Duodenal mucosa (tissue), 2 donors: ENCODE results near the gene RARA.
"Not testable (repeated sequence)": the region's sequence is repeated elsewhere in the genome, so short reads cannot be mapped to it uniquely, and the experiment has no call there.

Source experiments
- H3K27ac ChIP-seq: one replicate; pipeline ENCODE4 v1.7.0; 2013; ENCODE audit warnings: low read depth, low read length
- H3K27me3 ChIP-seq, 2 donors: one replicate each; pipeline ENCODE4 v1.7.0; 2013; ENCODE audit warnings: low read length in 2 of 2, control low read depth in 1 of 2; ENCODE audit not compliant: insufficient read depth in 2 of 2, control insufficient read depth in 1 of 2
- H3K36me3 ChIP-seq, 2 donors: one replicate each; pipeline ENCODE4 v1.7.0; 2013; ENCODE audit warnings: low read length in 2 of 2, control low read depth in 1 of 2; ENCODE audit not compliant: insufficient read depth in 2 of 2, control insufficient read depth in 1 of 2
- H3K4me1 ChIP-seq, 2 donors: one replicate each; pipeline ENCODE4 v1.7.0; 2013; ENCODE audit warnings: low read length in 2 of 2, control low read depth in 1 of 2; ENCODE audit not compliant: insufficient read depth in 2 of 2, control insufficient read depth in 1 of 2
- H3K4me3 ChIP-seq, 2 donors: one replicate each; pipeline ENCODE4 v1.7.0; 2013; ENCODE audit warnings: low read length in 2 of 2, low read depth in 1 of 2
- H3K9ac ChIP-seq, 2 donors: one replicate each; pipeline ENCODE4 v1.7.0; 2013; ENCODE audit warnings: low read length in 2 of 2, low read depth in 1 of 2
- H3K9me3 ChIP-seq, 2 donors: one replicate each; pipeline ENCODE4 v1.7.0; 2013; ENCODE audit warnings: low read length in 2 of 2, control low read depth in 1 of 2; ENCODE audit not compliant: control insufficient read depth in 1 of 2

Gene RARA

GRCh38 chr17:40297511-40297910, 11.5 kb upstream of the RARA start:
- Histone ChIP-seq H3K9me3 (no peaks in the 10 kb centered on the region), H3K36me3 (peaks cover 0 to 31% of the 10 kb centered on the region in 2 donors), H3K4me1 (no peaks in the 10 kb centered on the region), H3K27me3 (no peaks in the 10 kb centered on the region), H3K9ac (no peak overlapping the region), H3K27ac (no peak overlapping the region), H3K4me3 (no peak overlapping the region)

DNA sequence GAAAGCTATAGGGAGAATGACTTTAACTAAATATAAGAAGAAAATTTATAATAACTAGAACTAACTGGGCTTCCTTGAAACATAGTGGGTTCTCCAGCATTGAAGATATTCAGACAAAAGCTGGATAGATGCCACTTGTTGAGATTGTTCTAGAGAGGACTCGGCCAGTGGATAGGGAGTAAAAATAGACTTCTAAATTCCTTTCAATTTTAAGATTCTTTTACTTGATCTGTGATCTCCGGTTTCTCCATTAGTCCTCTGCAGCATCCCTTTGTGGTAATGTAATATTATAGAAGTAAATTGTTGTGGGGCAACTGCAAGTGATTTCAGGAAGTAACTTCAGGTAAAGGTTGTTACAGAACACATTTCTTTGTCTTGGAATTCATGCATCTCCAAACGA, 10.3 kb upstream of the RARA start:
- no peak overlapping the region for H3K4me3 ChIP-seq
- no peak overlapping the region for H3K27ac ChIP-seq
- peaks cover 7 to 8% of the 10 kb centered on the region in 2 donors for H3K4me1 ChIP-seq
- H3K27me3 ChIP-seq = no peaks in the 10 kb centered on the region
- H3K9ac ChIP-seq = no peak overlapping the region
- peaks cover 0 to 26% of the 10 kb centered on the region in 2 donors for H3K36me3 ChIP-seq
- no peaks in the 10 kb centered on the region for H3K9me3 ChIP-seq

GRCh38 chr17:40299159-40299757, 9.7 kb upstream of the RARA start:
- not testable (repeated sequence) for H3K9ac ChIP-seq, H3K4me3 ChIP-seq, H3K27me3 ChIP-seq, H3K27ac ChIP-seq, H3K9me3 ChIP-seq
- peaks cover 8 to 11% of the 10 kb centered on the region in 2 donors for H3K4me1 ChIP-seq
- H3K36me3 ChIP-seq = peaks cover 0 to 21% of the 10 kb centered on the region in 2 donors

GRCh38 chr17:40301315-40301714, 7.7 kb upstream of the RARA start:
- Histone ChIP-seq H3K9me3 (no peaks in the 10 kb centered on the region), H3K27ac (no peak overlapping the region), H3K36me3 (peaks cover 0 to 8% of the 10 kb centered on the region in 2 donors), H3K4me1 (peaks cover 10 to 13% of the 10 kb centered on the region in 2 donors), H3K9ac (no peak overlapping the region), H3K4me3 (no peak overlapping the region), H3K27me3 (no peaks in the 10 kb centered on the region)

DNA sequence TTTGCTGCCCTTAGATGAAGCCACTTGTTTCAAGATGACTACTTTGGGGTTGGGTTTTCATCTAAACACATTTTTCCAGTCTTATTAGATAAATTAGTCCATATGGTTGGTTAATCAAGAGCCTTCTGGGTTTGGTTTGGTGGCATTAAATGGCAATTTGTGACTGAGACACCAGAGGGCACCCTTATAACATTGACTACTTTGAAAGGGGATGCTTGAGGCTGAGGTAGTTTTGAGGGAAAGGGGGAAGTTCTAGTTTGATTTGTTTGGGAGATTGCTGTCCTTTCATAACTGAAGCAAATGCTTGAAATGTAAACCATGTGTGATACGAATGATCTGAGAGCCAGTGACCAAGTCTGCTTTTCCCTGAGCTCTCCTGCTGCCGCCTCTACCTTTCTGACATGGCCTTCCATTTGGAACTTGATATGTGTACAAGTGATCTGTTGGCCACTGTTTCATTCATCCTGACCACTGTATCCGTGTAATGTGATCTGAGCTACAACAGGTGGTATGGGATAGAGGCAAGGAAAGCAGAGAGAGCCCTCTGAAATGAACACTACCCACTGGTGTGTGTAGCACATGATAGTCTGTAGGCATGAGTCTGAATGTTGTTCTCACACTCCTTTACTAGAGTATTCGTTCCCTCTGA, 5.8 kb upstream of the RARA start:
- H3K4me1 ChIP-seq = peaks cover 29 to 31% of the 10 kb centered on the region in 2 donors
- H3K4me3 ChIP-seq = no peak overlapping the region
- no peak overlapping the region for H3K27ac ChIP-seq
- H3K36me3 ChIP-seq = peaks cover 0 to 2% of the 10 kb centered on the region in 2 donors
- no peaks in the 10 kb centered on the region for H3K27me3 ChIP-seq
- H3K9me3 ChIP-seq = no peaks in the 10 kb centered on the region
- H3K9ac ChIP-seq = no peak overlapping the region

GRCh38 chr17:40303708-40304551, 5.0 kb upstream of the RARA start:
- no peaks in the 10 kb centered on the region for H3K9me3 ChIP-seq
- peaks cover 37 to 39% of the 10 kb centered on the region in 2 donors for H3K4me1 ChIP-seq
- no peak overlapping the region for H3K4me3 ChIP-seq
- no peak overlapping the region for H3K27ac ChIP-seq
- no peaks in the 10 kb centered on the region for H3K27me3 ChIP-seq
- peaks cover 0 to 2% of the 10 kb centered on the region in 2 donors for H3K36me3 ChIP-seq
- H3K9ac ChIP-seq = no peak overlapping the region

- H3K4me3 ChIP-seq, H3K27ac ChIP-seq, H3K9ac ChIP-seq, H3K9me3 ChIP-seq, H3K27me3 ChIP-seq, H3K36me3 ChIP-seq: not testable (repeated sequence)
- H3K4me1 ChIP-seq = peaks cover 42 to 45% of the 10 kb centered on the region in 2 donors
Measured at GRCh38 chr17:40304552-40304863, 4.5 kb upstream of the RARA start.

DNA sequence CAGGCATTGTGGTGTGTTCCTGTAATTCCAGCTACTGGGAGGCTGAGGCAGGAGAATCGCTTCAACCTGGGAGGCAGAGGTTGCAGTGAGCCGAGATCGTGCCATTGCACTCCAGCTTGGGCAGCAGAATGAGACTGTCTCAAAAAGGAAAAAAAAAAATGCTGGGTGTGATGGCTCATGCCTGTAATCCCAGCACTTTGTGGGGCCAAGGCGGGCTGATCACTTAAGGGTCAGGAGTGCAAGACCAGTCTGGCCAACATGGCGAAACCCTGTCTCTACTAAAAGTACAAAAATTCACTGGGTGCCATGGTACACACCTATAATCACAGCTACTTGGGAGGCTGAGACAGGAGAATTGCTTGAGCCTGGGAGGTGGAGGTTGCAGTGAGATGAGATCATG, 4.1 kb upstream of the RARA start:
- not testable (repeated sequence) for H3K36me3 ChIP-seq, H3K9ac ChIP-seq, H3K27ac ChIP-seq, H3K4me3 ChIP-seq, H3K27me3 ChIP-seq, H3K9me3 ChIP-seq
- H3K4me1 ChIP-seq = peaks cover 46 to 48% of the 10 kb centered on the region in 2 donors

GRCh38 chr17:40306395-40306794, 2.6 kb upstream of the RARA start:
- H3K9me3 ChIP-seq = no peaks in the 10 kb centered on the region
- peak overlapping the region; percentile 15 to 23 for H3K9ac ChIP-seq
- H3K27ac ChIP-seq = peak overlapping the region; percentile 59
- peaks cover 61 to 63% of the 10 kb centered on the region in 2 donors for H3K4me1 ChIP-seq
- peaks cover 0 to 2% of the 10 kb centered on the region in 2 donors for H3K36me3 ChIP-seq
- no peaks in the 10 kb centered on the region for H3K27me3 ChIP-seq
- H3K4me3 ChIP-seq = peak overlapping the region; percentile 12

DNA sequence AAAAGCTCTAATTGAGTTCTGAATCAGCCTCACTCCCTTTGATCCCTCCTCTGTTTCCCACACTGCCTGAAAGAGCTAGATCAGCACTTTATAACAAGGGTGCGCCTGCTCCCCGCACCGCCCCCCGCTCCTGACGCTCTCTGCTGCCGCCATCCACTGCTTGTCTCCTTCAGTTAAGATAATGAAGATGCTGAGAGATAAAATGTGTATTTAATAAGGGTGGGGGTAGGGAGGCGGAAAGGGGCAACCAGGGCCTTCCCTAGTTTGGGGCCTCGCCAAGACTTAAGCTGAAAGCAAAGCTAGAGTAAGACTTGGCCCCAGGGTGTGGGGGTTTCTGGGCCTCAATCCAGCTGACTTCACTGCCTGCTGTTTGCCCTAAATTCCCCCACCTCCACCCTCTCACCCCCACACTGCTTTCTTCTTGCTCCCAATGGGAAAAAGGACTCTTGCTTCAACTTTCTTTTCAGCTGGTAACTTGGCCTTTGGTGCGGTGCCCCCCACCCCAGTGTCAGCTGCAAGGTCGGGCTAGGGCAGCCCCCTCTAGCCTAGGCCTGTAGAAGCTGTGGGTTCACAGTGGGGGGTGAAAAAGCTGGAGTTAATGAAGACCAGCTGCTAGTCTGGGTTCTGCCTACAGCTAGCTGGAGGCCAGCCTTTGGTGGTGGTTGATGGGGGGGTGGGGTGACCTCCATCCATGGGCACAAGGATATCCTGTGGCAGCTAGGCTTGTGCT, 1.8 kb upstream of the RARA start:
- Histone ChIP-seq H3K4me3 (no peak overlapping the region), H3K4me1 (peaks cover 69 to 71% of the 10 kb centered on the region in 2 donors), H3K9me3 (no peaks in the 10 kb centered on the region), H3K27ac (peak overlapping the region; percentile 59), H3K27me3 (no peaks in the 10 kb centered on the region), H3K9ac (peak overlapping the region; percentile 15 to 23), H3K36me3 (peaks cover 0 to under 1% of the 10 kb centered on the region in 2 donors)
